HepG2 (cell line): ENCODE data around the gene PEX11G. TPM values are rescaled to one million over a fixed set of nuclear protein-coding genes. Genes with fewer than 3 reads are reported as not detected.

Source experiments
- PCBP2 ChIP-seq: fragments of 200-400 bp; formaldehyde crosslinking; optimal IDR thresholded peaks from 2 replicates; pipeline ENCODE3; 2018; ENCODE audit warnings: low read length, low read depth; ENCODE audit not compliant: poor library complexity, severe bottlenecking
- PRPF4 ChIP-seq: fragments of 200-400 bp; formaldehyde crosslinking; IDR thresholded peaks from 2 replicates; pipeline ENCODE4 v1.6.1; 2016; ENCODE audit warnings: low read length, low read depth; ENCODE audit not compliant: poor library complexity, severe bottlenecking
- SP1 ChIP-seq, 2 experiments: fragments of 450-650 bp in 1 of 2; sonication (generic) in 1 of 2; formaldehyde crosslinking in 1 of 2; IDR thresholded peaks; 2 replicates each; pipeline versions ENCODE4 v1.4.0 to v1.6.1; 2016 to 2020; ENCODE audit warnings: missing genetic modification reagents in 1 of 2
- XRCC5 ChIP-seq: fragments of 200-400 bp; formaldehyde crosslinking; optimal IDR thresholded peaks from 2 replicates; pipeline ENCODE3; 2017; ENCODE audit warnings: mild to moderate bottlenecking, low read length
- ZFY ChIP-seq: sonication (generic); formaldehyde crosslinking; IDR thresholded peaks from 2 replicates; pipeline ENCODE4 v1.4.0; 2020; ENCODE audit warnings: missing genetic modification reagents
- ZNF12 ChIP-seq: sonication (generic); formaldehyde crosslinking; IDR thresholded peaks from 2 replicates; pipeline ENCODE4 v1.5.0; 2020; ENCODE audit warnings: missing genetic modification reagents
- ZNF160 ChIP-seq: sonication (generic); formaldehyde crosslinking; IDR thresholded peaks from 2 replicates; pipeline ENCODE4 v1.8.0; 2022; ENCODE audit warnings: mild to moderate bottlenecking, inconsistent platforms, missing genetic modification reagents
- ZNF33B ChIP-seq: sonication (generic); formaldehyde crosslinking; IDR thresholded peaks from 2 replicates; pipeline ENCODE4 v1.5.1; 2020; ENCODE audit warnings: mild to moderate bottlenecking, missing genetic modification reagents
- ZNF841 ChIP-seq: sonication (generic); formaldehyde crosslinking; IDR thresholded peaks from 2 replicates; pipeline ENCODE4 v1.8.1; 2023; ENCODE audit warnings: missing genetic modification reagents, borderline replicate concordance
- polyA plus RNA-seq, 8 experiments: library from polyadenylated mRNA; depleted of rRNA in 3 of 8; stranded (reverse) in 7 of 8; unstranded in 1 of 8; fragments of >200 nt; fragmentation: Illumina TruSeq in 4 of 8; extraction: Trizol in 4 of 8; gene quantifications; 2 replicates each; pipeline versions ENCODE4 v1.2.1 to v1.2.3, GENCODE V29; 2011 to 2016; ENCODE audit warnings: low read depth in 4 of 8, missing spikeins in 1 of 8, mixed read lengths in 1 of 8; ENCODE audit not compliant: insufficient read depth in 1 of 8
- total RNA-seq, 5 experiments: library from RNA; depleted of rRNA; stranded (reverse); fragments of >200 nt; fragmentation: Illumina TruSeq; extraction: Trizol; gene quantifications; 2 replicates each; pipeline ENCODE4 v1.2.3, GENCODE V29; 2016; ENCODE audit warnings: low read depth in 1 of 5
- TF ChIP-seq, protein P1 (sequence below): sonication (generic); formaldehyde crosslinking; IDR thresholded peaks from 2 replicates; pipeline ENCODE4 v1.5.0; 2020; ENCODE audit warnings: mild to moderate bottlenecking, missing genetic modification reagents, borderline replicate concordance

The PEX11G gene
- total and polyA plus RNA-seq, 2 of the 13 experiments (the other 11 are each of a cell fraction or from before 2014, with no cell fraction given): not detected

DNA sequence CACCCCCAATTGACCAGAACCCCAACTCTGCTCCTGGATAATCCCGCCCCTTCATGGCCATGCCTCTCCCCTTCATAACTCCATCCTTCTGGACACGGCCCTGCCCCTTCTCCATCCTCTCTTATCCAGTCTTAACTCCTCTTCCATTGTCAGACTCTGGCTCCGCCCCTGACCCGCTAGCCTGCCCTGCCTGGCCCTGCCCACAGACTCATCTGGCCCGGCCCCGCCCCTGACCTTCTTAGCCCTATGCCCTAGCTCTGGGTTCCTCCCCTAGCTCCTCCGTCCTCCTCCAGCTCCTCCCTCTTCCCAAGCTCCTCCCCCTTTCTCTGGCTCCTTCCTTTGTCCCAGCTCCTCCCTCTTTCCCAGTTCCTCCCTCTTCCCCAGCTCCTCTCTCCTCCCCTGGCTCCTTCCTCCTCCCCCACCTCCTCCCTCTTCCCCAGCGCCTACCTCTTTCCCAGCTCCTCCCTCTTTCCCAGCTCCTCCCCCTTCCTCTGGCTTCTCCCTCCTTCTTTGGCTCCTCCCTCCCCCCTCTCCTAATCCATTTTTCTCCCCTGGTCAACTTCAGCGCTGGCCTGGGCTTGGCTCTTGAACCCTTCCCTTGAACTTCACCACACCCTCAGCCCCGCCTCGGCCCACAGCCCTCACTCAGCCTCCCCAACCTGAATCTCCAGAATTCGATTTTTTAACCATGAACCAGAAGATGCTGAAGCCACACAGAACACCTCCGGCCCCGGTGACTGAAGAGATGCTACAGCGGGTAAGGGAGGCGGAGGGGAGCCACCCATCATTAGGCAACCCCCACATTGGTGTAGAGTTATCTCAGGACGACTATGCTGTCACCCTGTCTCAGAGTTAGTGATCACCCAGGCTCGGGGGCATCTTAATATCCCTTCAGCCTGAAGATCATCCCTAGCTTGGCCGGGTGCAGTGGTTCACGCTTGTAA is 17.8 kb upstream of the PEX11G start (continued):
- TF ChIP-seq ZNF33B (CRISPR knock-in tag) (no peak), XRCC5 (peak; percentile 18), ZNF841 (CRISPR knock-in tag) (no peak), PRPF4 (no peak), SP1 (IDR thresholded peaks at IDR 0.05) (no peak), SP1 (CRISPR knock-in tag; IDR thresholded peaks at IDR 0.05) (peak; percentile 28; the same call in 1 of the 2 replicates), ZNF12 (CRISPR knock-in tag) (no peak), ZNF160 (no peak), ZFY (CRISPR knock-in tag) (no peak), PCBP2 (peak; percentile 84)
- TF ChIP-seq, protein P1, sequence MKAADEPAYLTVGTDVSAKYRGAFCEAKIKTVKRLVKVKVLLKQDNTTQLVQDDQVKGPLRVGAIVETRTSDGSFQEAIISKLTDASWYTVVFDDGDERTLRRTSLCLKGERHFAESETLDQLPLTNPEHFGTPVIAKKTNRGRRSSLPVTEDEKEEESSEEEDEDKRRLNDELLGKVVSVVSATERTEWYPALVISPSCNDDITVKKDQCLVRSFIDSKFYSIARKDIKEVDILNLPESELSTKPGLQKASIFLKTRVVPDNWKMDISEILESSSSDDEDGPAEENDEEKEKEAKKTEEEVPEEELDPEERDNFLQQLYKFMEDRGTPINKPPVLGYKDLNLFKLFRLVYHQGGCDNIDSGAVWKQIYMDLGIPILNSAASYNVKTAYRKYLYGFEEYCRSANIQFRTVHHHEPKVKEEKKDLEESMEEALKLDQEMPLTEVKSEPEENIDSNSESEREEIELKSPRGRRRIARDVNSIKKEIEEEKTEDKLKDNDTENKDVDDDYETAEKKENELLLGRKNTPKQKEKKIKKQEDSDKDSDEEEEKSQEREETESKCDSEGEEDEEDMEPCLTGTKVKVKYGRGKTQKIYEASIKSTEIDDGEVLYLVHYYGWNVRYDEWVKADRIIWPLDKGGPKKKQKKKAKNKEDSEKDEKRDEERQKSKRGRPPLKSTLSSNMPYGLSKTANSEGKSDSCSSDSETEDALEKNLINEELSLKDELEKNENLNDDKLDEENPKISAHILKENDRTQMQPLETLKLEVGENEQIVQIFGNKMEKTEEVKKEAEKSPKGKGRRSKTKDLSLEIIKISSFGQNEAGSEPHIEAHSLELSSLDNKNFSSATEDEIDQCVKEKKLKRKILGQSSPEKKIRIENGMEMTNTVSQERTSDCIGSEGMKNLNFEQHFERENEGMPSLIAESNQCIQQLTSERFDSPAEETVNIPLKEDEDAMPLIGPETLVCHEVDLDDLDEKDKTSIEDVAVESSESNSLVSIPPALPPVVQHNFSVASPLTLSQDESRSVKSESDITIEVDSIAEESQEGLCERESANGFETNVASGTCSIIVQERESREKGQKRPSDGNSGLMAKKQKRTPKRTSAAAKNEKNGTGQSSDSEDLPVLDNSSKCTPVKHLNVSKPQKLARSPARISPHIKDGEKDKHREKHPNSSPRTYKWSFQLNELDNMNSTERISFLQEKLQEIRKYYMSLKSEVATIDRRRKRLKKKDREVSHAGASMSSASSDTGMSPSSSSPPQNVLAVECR (CRISPR knock-in tag): peak; percentile 7; the same call in 1 of the 2 replicates
